ENCODE measurements around the gene TPRX1.

- TF ChIP-seq, protein P1, sequence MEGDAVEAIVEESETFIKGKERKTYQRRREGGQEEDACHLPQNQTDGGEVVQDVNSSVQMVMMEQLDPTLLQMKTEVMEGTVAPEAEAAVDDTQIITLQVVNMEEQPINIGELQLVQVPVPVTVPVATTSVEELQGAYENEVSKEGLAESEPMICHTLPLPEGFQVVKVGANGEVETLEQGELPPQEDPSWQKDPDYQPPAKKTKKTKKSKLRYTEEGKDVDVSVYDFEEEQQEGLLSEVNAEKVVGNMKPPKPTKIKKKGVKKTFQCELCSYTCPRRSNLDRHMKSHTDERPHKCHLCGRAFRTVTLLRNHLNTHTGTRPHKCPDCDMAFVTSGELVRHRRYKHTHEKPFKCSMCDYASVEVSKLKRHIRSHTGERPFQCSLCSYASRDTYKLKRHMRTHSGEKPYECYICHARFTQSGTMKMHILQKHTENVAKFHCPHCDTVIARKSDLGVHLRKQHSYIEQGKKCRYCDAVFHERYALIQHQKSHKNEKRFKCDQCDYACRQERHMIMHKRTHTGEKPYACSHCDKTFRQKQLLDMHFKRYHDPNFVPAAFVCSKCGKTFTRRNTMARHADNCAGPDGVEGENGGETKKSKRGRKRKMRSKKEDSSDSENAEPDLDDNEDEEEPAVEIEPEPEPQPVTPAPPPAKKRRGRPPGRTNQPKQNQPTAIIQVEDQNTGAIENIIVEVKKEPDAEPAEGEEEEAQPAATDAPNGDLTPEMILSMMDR (IDR thresholded peaks at IDR 0.05) = no peak
- TF ChIP-seq POLR2A (IDR thresholded peaks at IDR 0.05) = no peak
Measured at GRCh38 chr19:47767349-47767748, 37.0 kb downstream of the TPRX1 start.
